AG04449 (cell line): ENCODE measurements around the gene SCFD2.

Experiments used
- CTCF ChIA-PET: fragments of 350-600 bp; formaldehyde crosslinking; extraction: SDS; loops from one replicate; lab custom pipeline; 2021; ENCODE audit warnings: antibody characterized with exemption; lab: Yijun Ruan, JAX
- POLR2A ChIA-PET: fragments of 400-600, 350-600 bp; formaldehyde crosslinking; extraction: SDS; loops from one replicate; lab custom pipeline; 2020; ENCODE audit warnings: antibody characterized with exemption, inconsistent platforms; lab: Yijun Ruan, JAX
- DNase-seq: peaks from one replicate; pipeline ENCODE4 v3.0.0-alpha.2; 2010; ENCODE audit warnings: low read depth, low spot score
- H3K4me3 ChIP-seq: 2 replicates; pipeline ENCODE4 v1.5.1; 2011; ENCODE audit warnings: low read depth, mild to moderate bottlenecking, control low read depth, low read length
- CTCF ChIP-seq: IDR thresholded peaks from one replicate; pipeline ENCODE4 v1.5.1; 2011; ENCODE audit warnings: mild to moderate bottlenecking, moderate library complexity, low read length, control low read depth, inconsistent platforms; ENCODE audit not compliant: insufficient read depth; ENCODE audit errors: missing control alignments

The SCFD2 gene

GRCh38 chr4:53197772-53198142 lies 168.1 kb downstream of the SCFD2 start:
- DNase-seq: no peak
- CTCF ChIA-PET: interaction anchor here (0.6 to 6.9 kb wide), 6 partner anchors 57 to 1035 kb away, joined by 3 to 64 read pairs (median 3); partner anchors contain the start of gene PDGFRA
- POLR2A ChIA-PET: interaction anchor here (0.6 kb wide), 1 partner anchor 210 kb away, joined by 3 read pairs; no protein-coding TSS in a partner anchor
- no peak for TF ChIP-seq CTCF
- no peak overlapping the region for H3K4me3 ChIP-seq

GRCh38 chr4:53196882-53197771 lies 168.7 kb downstream of the SCFD2 start:
- TF ChIP-seq CTCF: peak; percentile 48
- CTCF ChIA-PET: interaction anchor here (0.6 to 6.9 kb wide), 12 partner anchors 9 to 1036 kb away, joined by 3 to 64 read pairs (median 4); partner anchors contain the start of gene PDGFRA
- peak overlapping the region; percentile 37 for H3K4me3 ChIP-seq
- peak; percentile 56 for DNase-seq
- POLR2A ChIA-PET: interaction anchor here (0.6 kb wide), 1 partner anchor 210 kb away, joined by 3 read pairs; no protein-coding TSS in a partner anchor

GRCh38 chr4:53195815-53196661 lies 169.8 kb downstream of the SCFD2 start:
- no peak for TF ChIP-seq CTCF
- no peak for DNase-seq
- H3K4me3 ChIP-seq: peak overlapping the region; percentile 37
- POLR2A ChIA-PET: no interaction called here
- CTCF ChIA-PET: interaction anchor here (0.6 to 6.9 kb wide), 13 partner anchors 9 to 1037 kb away, joined by 3 to 64 read pairs (median 4); no protein-coding TSS in a partner anchor

GRCh38 chr4:53194727-53195126 lies 171.1 kb downstream of the SCFD2 start:
- DNase-seq: no peak
- ChIA-PET CTCF (interaction anchor here (1.3 to 6.9 kb wide), 4 partner anchors 9 to 1038 kb away, joined by 5 to 64 read pairs (median 28); no protein-coding TSS in a partner anchor), POLR2A (no interaction called here)
- H3K4me3 ChIP-seq: no peak overlapping the region
- TF ChIP-seq CTCF: no peak

GRCh38 chr4:53193111-53193510 lies 172.8 kb downstream of the SCFD2 start:
- CTCF ChIA-PET: interaction anchor here (0.8 kb wide), 1 partner anchor 177 kb away, joined by 4 read pairs; no protein-coding TSS in a partner anchor
- no peak for TF ChIP-seq CTCF
- H3K4me3 ChIP-seq: no peak overlapping the region
- POLR2A ChIA-PET: no interaction called here
- DNase-seq: no peak
